HCT116 (cell line): ENCODE results near the gene ABRACL. TPM values are rescaled to one million over a fixed set of nuclear protein-coding genes. Genes with fewer than 3 reads are reported as not detected.

Source experiments
- ATAC-seq: fragments of 200-7000 bp; cut with Tn5 transposase; 2 replicates; pipeline ENCODE4 v1.9.1; 2020; ENCODE audit warnings: mild to moderate bottlenecking, moderate library complexity
- BruUV-seq: library from RNA; stranded (reverse); fragments of 400-500 nt; replicated peaks from 2 replicates; lab custom pipeline; 2021; lab: Mats Ljungman, UMichigan
- CTCF ChIA-PET: fragments of 300-600 bp; sonication (Branson Sonifier 250); formaldehyde crosslinking; loops from one replicate; lab custom pipeline; 2021; ENCODE audit warnings: antibody characterized with exemption; lab: Charles Lee
- POLR2A ChIA-PET: fragments of 300-600, 350-600 bp; sonication (Branson Sonifier 250); formaldehyde crosslinking; loops from one replicate; lab custom pipeline; 2021; ENCODE audit warnings: antibody characterized with exemption; lab: Charles Lee
- RAD21 ChIA-PET, 2 experiments: fragments of 300-600 bp; sonication (Branson Sonifier 250); formaldehyde crosslinking; loops; one replicate each; lab custom pipeline; 2023; ENCODE audit warnings: low total read pairs in 2 of 2; ENCODE audit not compliant: uncharacterized antibody in 2 of 2, unreplicated experiment in 2 of 2, low non-redundant PET in 1 of 2; lab: Charles Lee
- DNase-seq: peaks from one replicate; pipeline ENCODE4 v3.0.0-alpha.2; 2010; ENCODE audit warnings: low read depth, low spot score
- H2AFZ ChIP-seq: fragments of 200-600 bp; shearing (Covaris generic), sonication (generic); 2 replicates; pipeline ENCODE4 v1.6.1; 2017; ENCODE audit warnings: low read depth, mixed run types, mixed read lengths, antibody characterized with exemption, low read length; ENCODE audit not compliant: poor library complexity, severe bottlenecking
- H3K27ac ChIP-seq: 2 replicates; pipeline ENCODE4 v1.5.1; 2012; ENCODE audit warnings: low read depth, low read length
- H3K27me3 ChIP-seq: fragments of 200-600 bp; sonication (generic); 2 replicates; pipeline ENCODE4 v1.6.1; 2016; ENCODE audit warnings: mixed run types, low read length, mixed read lengths; ENCODE audit not compliant: insufficient read depth
- H3K36me3 ChIP-seq, 2 experiments: fragments of 200-500 bp in 1 of 2; fragments of 200-600 bp in 1 of 2; sonication (Bioruptor generic) in 1 of 2; sonication (generic) in 1 of 2; 2 replicates each; pipeline versions ENCODE4 v1.5.1 to v1.6.1; 2014 to 2016; ENCODE audit warnings: low read length in 2 of 2, inconsistent platforms in 1 of 2, mixed read lengths in 1 of 2, mixed run types in 1 of 2; ENCODE audit not compliant: insufficient read depth in 2 of 2, control insufficient read depth in 1 of 2
- H3K4me1 ChIP-seq, 2 experiments: fragments of 200-600 bp in 1 of 2; sonication (generic) in 1 of 2; 2 replicates each; pipeline versions ENCODE4 v1.5.1 to v1.6.1; 2012 to 2017; ENCODE audit warnings: low read length in 2 of 2, inconsistent platforms in 1 of 2, mild to moderate bottlenecking in 1 of 2, mixed read lengths in 1 of 2, mixed run types in 1 of 2, moderate library complexity in 1 of 2; ENCODE audit not compliant: insufficient read depth in 2 of 2, control insufficient read depth in 1 of 2
- H3K4me2 ChIP-seq: fragments of 200-600 bp; sonication (generic); 2 replicates; pipeline ENCODE4 v1.6.1; 2017; ENCODE audit warnings: mixed run types, low read length, mixed read lengths
- H3K4me3 ChIP-seq, 2 experiments: fragments of 200-600 bp in 1 of 2; sonication (generic) in 1 of 2; replicated peaks in 1 of 2; 2 replicates each; pipeline ENCODE4 v1.5.1; 2011 to 2016; ENCODE audit warnings: low read length in 2 of 2, control low read depth in 1 of 2, low read depth in 1 of 2, mild to moderate bottlenecking in 1 of 2, mixed read lengths in 1 of 2, mixed run types in 1 of 2
- H3K79me2 ChIP-seq: fragments of 200-600 bp; sonication (generic); 2 replicates; pipeline ENCODE4 v1.6.1; 2017; ENCODE audit warnings: mild to moderate bottlenecking, mixed run types, low read length, moderate library complexity, mixed read lengths; ENCODE audit not compliant: insufficient read depth
- H3K9ac ChIP-seq: fragments of 200-600 bp; sonication (generic); 2 replicates; pipeline ENCODE4 v1.6.1; 2016; ENCODE audit warnings: low read length, mixed read lengths
- H3K9me2 ChIP-seq: fragments of 200-600 bp; sonication (generic), shearing (Covaris generic); 2 replicates; pipeline ENCODE4 v1.6.1; 2017; ENCODE audit warnings: mixed run types, mild to moderate bottlenecking, moderate library complexity; ENCODE audit not compliant: insufficient read depth
- H3K9me3 ChIP-seq, 2 experiments: fragments of 200-500 bp in 1 of 2; fragments of 200-600 bp in 1 of 2; sonication (Bioruptor generic) in 1 of 2; sonication (generic) in 1 of 2; 2 replicates each; pipeline ENCODE4 v1.6.1; 2014 to 2017; ENCODE audit warnings: low read length in 2 of 2, mixed read lengths in 2 of 2, inconsistent platforms in 1 of 2, low read depth in 1 of 2, mild to moderate bottlenecking in 1 of 2, mixed run types in 1 of 2, moderate library complexity in 1 of 2; ENCODE audit not compliant: control insufficient read depth in 1 of 2, insufficient read depth in 1 of 2
- H4K20me1 ChIP-seq: fragments of 200-600 bp; sonication (generic), shearing (Covaris generic); 2 replicates; pipeline ENCODE4 v1.6.1; 2017; ENCODE audit warnings: mixed run types, mild to moderate bottlenecking, moderate library complexity; ENCODE audit not compliant: insufficient read depth
- CBX3 ChIP-seq: IDR thresholded peaks from 2 replicates; pipeline ENCODE4 v1.6.1; 2012; ENCODE audit warnings: low read depth
- CTCF ChIP-seq, 3 experiments: fragments of 200-600 bp in 1 of 3; sonication (generic) in 1 of 3; IDR thresholded peaks in 2 of 3; conservative IDR thresholded peaks in 1 of 3; 2 replicates each; pipeline ENCODE4 v1.5.1; 2012 to 2017; ENCODE audit warnings: low read depth in 2 of 3, low read length in 2 of 3, antibody characterized with exemption in 1 of 3, borderline replicate concordance in 1 of 3, control low read depth in 1 of 3, mild to moderate bottlenecking in 1 of 3, mixed read lengths in 1 of 3, mixed run types in 1 of 3, moderate library complexity in 1 of 3; ENCODE audit not compliant: insufficient read depth in 1 of 3
- ELF1 ChIP-seq: IDR thresholded peaks from 2 replicates; pipeline ENCODE4 v1.6.1; 2012; ENCODE audit warnings: low read depth, borderline replicate concordance
- EZH2 ChIP-seq: fragments of 200-600 bp; sonication (generic); IDR thresholded peaks from 2 replicates; pipeline ENCODE4 v1.6.1; 2017; ENCODE audit warnings: antibody characterized with exemption, mixed run types
- EZH2phosphoT487 ChIP-seq: fragments of 200-600 bp; IDR thresholded peaks from 2 replicates; pipeline ENCODE4 v1.6.1; 2018; ENCODE audit warnings: antibody characterized with exemption, borderline replicate concordance
- FOSL1 ChIP-seq: IDR thresholded peaks from 2 replicates; pipeline ENCODE4 v1.6.1; 2012; ENCODE audit warnings: low read depth
- JUND ChIP-seq: IDR thresholded peaks from 2 replicates; pipeline ENCODE4 v1.6.1; 2012
- POLR2AphosphoS5 ChIP-seq: IDR thresholded peaks from 2 replicates; pipeline ENCODE4 v1.6.1; 2011; ENCODE audit warnings: mild to moderate bottlenecking, low read depth, low read length, moderate library complexity
- RAD21 ChIP-seq: IDR thresholded peaks from 2 replicates; pipeline ENCODE4 v1.6.1; 2012; ENCODE audit warnings: low read depth, mild to moderate bottlenecking
- SIN3A ChIP-seq: IDR thresholded peaks from 2 replicates; pipeline ENCODE4 v1.6.1; 2012; ENCODE audit warnings: low read depth
- SP1 ChIP-seq: IDR thresholded peaks from 2 replicates; pipeline ENCODE4 v1.6.1; 2012; ENCODE audit warnings: low read depth
- TCF7L2 ChIP-seq: IDR thresholded peaks from 2 replicates; pipeline ENCODE4 v1.7.0; 2011; ENCODE audit warnings: borderline replicate concordance, inconsistent platforms; ENCODE audit not compliant: insufficient read depth, insufficient read length; ENCODE audit errors: extremely low read depth
- YY1 ChIP-seq: IDR thresholded peaks from 2 replicates; pipeline ENCODE4 v1.6.1; 2011; ENCODE audit warnings: low read length, low read depth, moderate library complexity, mild to moderate bottlenecking; ENCODE audit not compliant: insufficient replicate concordance; ENCODE audit errors: extremely low read depth
- ZNF274 ChIP-seq: fragments of 200-500 bp; sonication (Bioruptor generic); IDR thresholded peaks from 2 replicates; pipeline ENCODE4 v1.6.1; 2014; ENCODE audit warnings: mild to moderate bottlenecking, low read depth, low read length, inconsistent platforms
- intact Hi-C: fragments of 100-400 bp; cut with micrococcal nuclease; formaldehyde crosslinking; loops from 2 replicates; pipeline ENCODE4 v1.10.0; 2022
- total RNA-seq: library from RNA; stranded (reverse); gene quantifications from one replicate; pipeline ENCODE4 v1.2.1, GENCODE V29; 2021; ENCODE audit not compliant: unreplicated experiment

The ABRACL gene
- total RNA-seq, 1 experiment from 2014 or later = 47.4 TPM

GRCh38 chr6:139003751-139004150 lies 24.8 kb upstream of the ABRACL start:
- Histone ChIP-seq H3K79me2 (no peaks in the 10 kb centered on the region), H3K9me3 (no peaks in the 10 kb centered on the region), H4K20me1 (no peaks in the 10 kb centered on the region), H3K27me3 (no peaks in the 10 kb centered on the region), H3K27ac (no peak overlapping the region), H3K36me3 (no peaks in the 10 kb centered on the region), H2AFZ (no peak overlapping the region), H3K9ac (no peak overlapping the region), H3K4me1 (no peaks in the 10 kb centered on the region), H3K4me2 (no peak overlapping the region), H3K4me3 (no peak overlapping the region), H3K9me2 (no peaks in the 10 kb centered on the region)
- TF ChIP-seq CTCF (IDR thresholded peaks at IDR 0.05 in 2 of 3, conservative IDR thresholded peaks at IDR 0.05 in 1 of 3; ENCODE audit: borderline replicate concordance in 1 of 3, insufficient read depth in 1 of 3, low read depth in 2 of 3, low read length in 2 of 3) (no peak), EZH2 (no peak), POLR2AphosphoS5 (no peak), YY1 (no peak), SP1 (no peak), SIN3A (no peak)
- CTCF ChIA-PET = no interaction called here
- no peak for DNase-seq
- intact Hi-C loops = no loop called here
- ATAC-seq = no peak
- no TSS peak for BruUV-seq
- RAD21 ChIA-PET = no interaction called here
- POLR2A ChIA-PET = no interaction called here

- no peaks in the 10 kb centered on the region for H3K4me1 ChIP-seq
- no peaks in the 10 kb centered on the region for H3K79me2 ChIP-seq
- H3K36me3 ChIP-seq = no peaks in the 10 kb centered on the region
- H3K9me3 ChIP-seq = no peaks in the 10 kb centered on the region
- no peak overlapping the region for H3K4me2 ChIP-seq
- no TSS peak for BruUV-seq
- no peaks in the 10 kb centered on the region for H4K20me1 ChIP-seq
- DNase-seq (no peak), ATAC-seq (no peak)
- intact Hi-C loops = no loop called here
- H3K4me3 ChIP-seq = no peak overlapping the region
- H3K9me2 ChIP-seq = no peaks in the 10 kb centered on the region
- TF ChIP-seq CTCF (IDR thresholded peaks at IDR 0.05 in 2 of 3, conservative IDR thresholded peaks at IDR 0.05 in 1 of 3; ENCODE audit: borderline replicate concordance in 1 of 3, insufficient read depth in 1 of 3, low read depth in 2 of 3, low read length in 2 of 3) (no peak), RAD21 (no peak), JUND (no peak), CBX3 (no peak), ZNF274 (no peak), ELF1 (no peak), FOSL1 (no peak), SIN3A (no peak), SP1 (no peak), EZH2 (no peak), TCF7L2 (no peak), EZH2phosphoT487 (no peak), YY1 (no peak)
- H3K9ac ChIP-seq = no peak overlapping the region
- RAD21 ChIA-PET = no interaction called here
- POLR2A ChIA-PET = no interaction called here
- no peak overlapping the region for H2AFZ ChIP-seq
- no peaks in the 10 kb centered on the region for H3K27me3 ChIP-seq
- CTCF ChIA-PET = no interaction called here
- H3K27ac ChIP-seq = no peak overlapping the region
These were observed 22.1 kb upstream of the ABRACL start for GRCh38 chr6:139006477-139006876.
